Thyroid gland (tissue), 4 donors: ENCODE data around the gene LHPP. TPM values are rescaled to one million over a fixed set of nuclear protein-coding genes. Genes with fewer than 3 reads are reported as not detected.
A peak's percentile ranks its signal among the peaks of the same experiment; 100 is the strongest.

Source experiments
- DNase-seq, 2 donors: peaks; one replicate each; pipeline ENCODE4 v3.0.0-alpha.2; 2019
- H3K27ac ChIP-seq, 3 donors: fragments of 200-600 bp; sonication (generic); 1 replicate in 2 of 3; 2 replicates in 1 of 3; pipeline ENCODE4 v1.5.1; 2016 to 2019; ENCODE audit warnings: mild to moderate bottlenecking in 1 of 3, moderate library complexity in 1 of 3
- H3K27me3 ChIP-seq: fragments of 200-600 bp; sonication (generic); one replicate; pipeline ENCODE4 v1.5.1; 2019
- H3K36me3 ChIP-seq, 2 donors: fragments of 200-600 bp; sonication (generic); one replicate each; pipeline ENCODE4 v1.5.1; 2016 to 2019
- H3K4me1 ChIP-seq, 2 donors: fragments of 200-600 bp; sonication (generic); one replicate each; pipeline ENCODE4 v1.5.1; 2017 to 2019
- H3K4me3 ChIP-seq, 3 donors: fragments of 200-600 bp; sonication (generic); replicated peaks in 1 of 3; 1 replicate in 2 of 3; 2 replicates in 1 of 3; pipeline ENCODE4 v1.5.1; 2016; ENCODE audit warnings: mild to moderate bottlenecking in 1 of 3
- H3K9me3 ChIP-seq: fragments of 200-600 bp; sonication (generic); one replicate; pipeline ENCODE4 v1.5.1; 2017
- POLR2A ChIP-seq, 2 donors: fragments of 450-650 bp; IDR thresholded peaks; one replicate each; pipeline ENCODE4 v1.6.1; 2017; ENCODE audit warnings: antibody characterized with exemption in 2 of 2, mild to moderate bottlenecking in 2 of 2, moderate library complexity in 1 of 2
- WGBS, 2 donors: methylation state at CpG; one replicate each; pipeline ENCODE4 v1.1.5; 2017; 5-methylcytosine and 5-hydroxymethylcytosine counted together
- intact Hi-C: fragments of 100-400 bp; cut with DNase I; formaldehyde crosslinking; loops from one replicate; pipeline ENCODE4 v1.15.1; 2023
- total RNA-seq, 4 donors: library from RNA; depleted of rRNA; stranded (reverse); fragments of >200 nt; gene quantifications; one replicate each; pipeline ENCODE4 v1.2.3, GENCODE V29; 2016
- TF ChIP-seq, protein P1 (sequence below), 6 experiments: fragments of 200-600 bp in 3 of 6; fragments of 450-650 bp in 3 of 6; sonication (generic) in 3 of 6; IDR thresholded peaks; one replicate each; pipeline ENCODE4 v1.5.1; 2016 to 2019; ENCODE audit warnings: antibody characterized with exemption in 6 of 6, mild to moderate bottlenecking in 2 of 6, inconsistent platforms in 1 of 6, moderate library complexity in 1 of 6

Gene LHPP
- total RNA-seq, 4 donors from 2014 or later: 8.3 to 69.9 (median 48.3) TPM

DNA sequence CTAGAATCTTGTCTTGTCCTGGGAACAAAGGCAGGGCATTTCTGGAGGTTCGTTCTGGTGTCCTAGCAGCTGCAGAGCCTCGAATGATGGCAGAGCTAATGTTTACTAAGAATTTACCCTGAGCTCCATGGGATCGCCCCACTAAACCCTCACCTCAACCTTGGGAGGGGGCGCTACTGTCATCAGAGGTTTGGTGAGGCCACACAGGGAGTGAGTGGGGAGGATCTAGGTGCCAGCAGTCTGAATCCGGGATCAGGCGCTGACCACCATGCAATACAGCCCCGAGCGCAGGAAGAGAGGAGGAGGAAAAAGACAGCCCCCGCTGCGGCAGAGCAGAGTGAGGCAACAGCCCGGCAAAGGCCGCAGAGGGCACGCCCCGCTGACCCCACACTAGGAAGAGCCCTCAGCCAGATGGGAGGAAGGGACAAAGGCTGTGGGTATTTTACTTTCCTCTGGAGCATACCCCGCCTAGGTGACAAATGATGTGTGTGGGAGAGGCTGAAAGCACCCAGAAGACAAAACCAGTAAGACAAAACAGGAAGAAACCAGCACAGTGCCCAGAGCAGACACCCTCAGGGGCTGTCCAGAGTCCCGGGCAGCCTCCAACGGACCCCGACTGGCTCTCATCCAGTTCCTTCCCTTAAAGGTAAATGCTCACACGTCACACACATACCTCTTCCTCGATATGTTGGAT is 179.1 kb downstream of the LHPP start:
- no peaks in the 10 kb centered on the region for H3K27me3 ChIP-seq
- H3K9me3 ChIP-seq: no peaks in the 10 kb centered on the region
- H3K4me3 ChIP-seq: no peak overlapping the region
- intact Hi-C loops: no loop called here
- peak; percentile 67 to 70 for DNase-seq
- H3K27ac ChIP-seq: peak overlapping the region; percentile 83 to 86 (median 84)
- peaks cover 68 to 73% of the 10 kb centered on the region in 2 donors for H3K4me1 ChIP-seq
- TF ChIP-seq, protein P1, sequence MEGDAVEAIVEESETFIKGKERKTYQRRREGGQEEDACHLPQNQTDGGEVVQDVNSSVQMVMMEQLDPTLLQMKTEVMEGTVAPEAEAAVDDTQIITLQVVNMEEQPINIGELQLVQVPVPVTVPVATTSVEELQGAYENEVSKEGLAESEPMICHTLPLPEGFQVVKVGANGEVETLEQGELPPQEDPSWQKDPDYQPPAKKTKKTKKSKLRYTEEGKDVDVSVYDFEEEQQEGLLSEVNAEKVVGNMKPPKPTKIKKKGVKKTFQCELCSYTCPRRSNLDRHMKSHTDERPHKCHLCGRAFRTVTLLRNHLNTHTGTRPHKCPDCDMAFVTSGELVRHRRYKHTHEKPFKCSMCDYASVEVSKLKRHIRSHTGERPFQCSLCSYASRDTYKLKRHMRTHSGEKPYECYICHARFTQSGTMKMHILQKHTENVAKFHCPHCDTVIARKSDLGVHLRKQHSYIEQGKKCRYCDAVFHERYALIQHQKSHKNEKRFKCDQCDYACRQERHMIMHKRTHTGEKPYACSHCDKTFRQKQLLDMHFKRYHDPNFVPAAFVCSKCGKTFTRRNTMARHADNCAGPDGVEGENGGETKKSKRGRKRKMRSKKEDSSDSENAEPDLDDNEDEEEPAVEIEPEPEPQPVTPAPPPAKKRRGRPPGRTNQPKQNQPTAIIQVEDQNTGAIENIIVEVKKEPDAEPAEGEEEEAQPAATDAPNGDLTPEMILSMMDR (IDR thresholded peaks at IDR 0.05): no peak
- no peak for TF ChIP-seq POLR2A (IDR thresholded peaks at IDR 0.05)
- WGBS, 2 donors: 45 to 48% methylated on average over 18 to 20 of the region's 20 CpGs
- H3K36me3 ChIP-seq: no peaks in the 10 kb centered on the region

DNA sequence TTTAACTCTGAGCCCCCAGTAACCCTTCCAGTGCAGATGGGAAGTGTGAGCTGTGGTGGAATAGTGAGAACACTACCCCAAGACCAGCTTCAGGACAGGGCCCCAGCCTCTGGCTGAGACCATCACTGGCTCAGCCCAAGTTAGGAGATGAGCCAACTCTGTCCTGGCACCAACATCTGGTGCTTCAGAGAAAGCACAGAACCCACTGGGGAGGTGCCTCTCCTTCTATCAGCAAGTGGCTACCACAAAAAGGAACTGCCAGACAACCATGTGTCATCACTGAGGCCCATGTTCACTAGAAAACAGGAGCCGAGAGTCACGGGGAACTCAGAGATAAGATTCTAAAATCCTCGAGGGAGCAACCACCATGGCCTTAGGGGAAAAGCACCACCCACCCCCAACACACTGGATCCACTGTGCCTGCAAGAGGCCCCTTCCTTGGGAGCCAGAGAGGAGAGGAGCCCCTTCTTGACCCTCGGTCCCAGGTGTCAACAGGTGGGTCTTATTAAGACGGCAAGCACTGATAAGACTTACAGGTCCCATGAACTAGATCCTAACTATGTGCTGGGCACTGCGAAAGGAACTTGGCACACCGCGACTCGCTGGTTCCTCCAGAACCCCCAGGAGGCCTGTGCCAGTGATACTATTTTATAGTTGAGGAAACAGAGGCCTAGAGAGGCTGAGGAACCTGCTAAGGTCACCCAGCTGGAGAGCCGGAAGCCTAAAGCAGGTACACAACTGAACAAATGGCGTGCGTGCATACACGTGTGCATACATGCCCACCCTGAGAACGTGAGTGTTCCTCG is 179.9 kb downstream of the LHPP start:
- H3K4me1 ChIP-seq: peaks cover 73 to 81% of the 10 kb centered on the region in 2 donors
- no peaks in the 10 kb centered on the region for H3K9me3 ChIP-seq
- H3K27ac ChIP-seq: peak overlapping the region; percentile 83 to 86 (median 84)
- peak; percentile 57 to 65 for DNase-seq
- no peaks in the 10 kb centered on the region for H3K27me3 ChIP-seq
- TF ChIP-seq POLR2A (IDR thresholded peaks at IDR 0.05): no peak
- TF ChIP-seq, protein P1 (IDR thresholded peaks at IDR 0.05): no peak
- no peaks in the 10 kb centered on the region for H3K36me3 ChIP-seq
- intact Hi-C loops: no loop called here
- no peak overlapping the region for H3K4me3 ChIP-seq
- WGBS, 2 donors: 54% methylated on average over 15 of the region's 15 CpGs

DNA sequence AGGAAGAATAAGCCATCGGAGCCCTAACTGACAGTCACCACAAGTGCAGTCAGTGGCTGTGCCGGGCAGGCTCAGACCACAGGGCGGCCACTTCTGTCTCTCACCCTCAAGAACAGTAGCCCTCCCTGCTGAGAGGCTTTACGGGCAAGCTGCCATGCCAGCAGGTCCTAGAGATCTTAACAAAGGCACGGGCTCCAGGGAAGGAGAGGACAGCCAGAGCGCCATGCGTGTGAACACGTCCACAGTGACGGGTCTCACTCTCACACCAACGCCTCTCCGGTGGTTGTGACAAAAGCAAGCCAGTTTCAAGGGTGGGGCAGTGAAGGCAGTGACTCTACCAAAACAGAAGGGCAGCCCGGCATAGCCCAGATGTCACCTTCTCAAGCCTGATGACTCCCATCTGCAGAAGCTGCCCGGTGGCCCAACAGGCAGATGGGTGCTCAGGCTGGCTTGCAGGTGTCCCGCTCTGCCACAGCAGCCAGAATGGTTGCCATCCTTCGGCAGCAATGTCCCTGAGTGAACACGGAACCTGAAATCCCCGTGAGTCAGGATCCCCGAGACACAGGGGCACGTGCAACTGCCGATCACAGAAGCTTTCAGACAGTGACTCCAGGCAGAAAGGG is 180.6 kb downstream of the LHPP start:
- no peaks in the 10 kb centered on the region for H3K27me3 ChIP-seq
- intact Hi-C loops: no loop called here
- peaks cover 80 to 89% of the 10 kb centered on the region in 2 donors for H3K4me1 ChIP-seq
- peak overlapping the region; percentile 83 to 86 (median 84) for H3K27ac ChIP-seq
- TF ChIP-seq, protein P1 (IDR thresholded peaks at IDR 0.05): peak in 4 of 6 experiments; percentile 16 to 46 (median 34)
- peak in 1 of 2 donors; percentile 52 for TF ChIP-seq POLR2A (IDR thresholded peaks at IDR 0.05)
- peak; percentile 97 to 98 for DNase-seq
- H3K4me3 ChIP-seq: no peak overlapping the region
- H3K9me3 ChIP-seq: no peaks in the 10 kb centered on the region
- H3K36me3 ChIP-seq: no peaks in the 10 kb centered on the region
- WGBS, 2 donors: 48 to 75% methylated on average over 15 to 19 of the region's 20 CpGs

DNA sequence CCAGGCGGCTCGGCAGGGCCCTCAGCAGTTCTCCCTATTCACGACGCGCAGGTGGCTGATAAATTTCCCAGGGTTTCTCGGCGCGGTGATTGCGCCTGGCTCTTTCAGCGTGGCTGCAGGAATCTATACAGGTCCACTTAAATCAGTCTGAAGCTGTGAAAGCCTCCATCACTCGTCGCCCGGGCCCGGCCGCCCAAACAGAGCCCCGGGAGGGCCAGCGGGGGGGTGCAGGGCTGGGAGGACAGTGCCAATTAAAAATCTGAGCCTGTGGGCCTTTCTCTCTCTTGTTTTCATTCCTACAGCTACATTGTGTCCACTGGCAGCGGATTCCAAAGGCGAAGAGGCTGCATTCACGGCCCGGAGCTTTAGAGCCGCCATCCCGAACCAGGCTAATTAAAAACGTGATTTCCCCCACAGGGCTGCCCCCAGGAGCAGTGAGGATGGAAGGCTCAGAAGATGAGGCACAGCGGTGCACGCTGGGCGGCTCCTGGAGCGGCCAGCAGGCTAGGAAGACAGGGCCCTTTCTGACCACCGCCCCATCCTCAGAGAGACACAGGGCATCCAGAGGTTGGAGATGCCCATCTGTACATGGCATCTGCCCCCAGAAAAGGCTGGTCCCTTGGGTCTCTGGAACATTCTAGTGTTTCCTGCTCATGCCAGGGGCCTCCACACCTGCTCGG is 181.8 kb downstream of the LHPP start:
- WGBS, 2 donors: 92 to 93% methylated on average over 29 of the region's 30 CpGs
- no peak for TF ChIP-seq POLR2A (IDR thresholded peaks at IDR 0.05)
- TF ChIP-seq, protein P1 (IDR thresholded peaks at IDR 0.05): no peak
- Histone ChIP-seq H3K27ac (peak overlapping the region in 1 of 3 donors; percentile 92), H3K4me1 (peaks cover 89 to 98% of the 10 kb centered on the region in 2 donors), H3K27me3 (no peaks in the 10 kb centered on the region), H3K4me3 (no peak overlapping the region), H3K9me3 (no peaks in the 10 kb centered on the region), H3K36me3 (no peaks in the 10 kb centered on the region)
- no peak for DNase-seq
- intact Hi-C loops: no loop called here
